Measurements from ENCODE around the gene LPCAT1.
"Not testable (repeated sequence)": the region's sequence is repeated elsewhere in the genome, so short reads cannot be mapped to it uniquely, and the experiment has no call there.

The LPCAT1 gene, protein sequence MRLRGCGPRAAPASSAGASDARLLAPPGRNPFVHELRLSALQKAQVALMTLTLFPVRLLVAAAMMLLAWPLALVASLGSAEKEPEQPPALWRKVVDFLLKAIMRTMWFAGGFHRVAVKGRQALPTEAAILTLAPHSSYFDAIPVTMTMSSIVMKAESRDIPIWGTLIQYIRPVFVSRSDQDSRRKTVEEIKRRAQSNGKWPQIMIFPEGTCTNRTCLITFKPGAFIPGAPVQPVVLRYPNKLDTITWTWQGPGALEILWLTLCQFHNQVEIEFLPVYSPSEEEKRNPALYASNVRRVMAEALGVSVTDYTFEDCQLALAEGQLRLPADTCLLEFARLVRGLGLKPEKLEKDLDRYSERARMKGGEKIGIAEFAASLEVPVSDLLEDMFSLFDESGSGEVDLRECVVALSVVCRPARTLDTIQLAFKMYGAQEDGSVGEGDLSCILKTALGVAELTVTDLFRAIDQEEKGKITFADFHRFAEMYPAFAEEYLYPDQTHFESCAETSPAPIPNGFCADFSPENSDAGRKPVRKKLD

DNA sequence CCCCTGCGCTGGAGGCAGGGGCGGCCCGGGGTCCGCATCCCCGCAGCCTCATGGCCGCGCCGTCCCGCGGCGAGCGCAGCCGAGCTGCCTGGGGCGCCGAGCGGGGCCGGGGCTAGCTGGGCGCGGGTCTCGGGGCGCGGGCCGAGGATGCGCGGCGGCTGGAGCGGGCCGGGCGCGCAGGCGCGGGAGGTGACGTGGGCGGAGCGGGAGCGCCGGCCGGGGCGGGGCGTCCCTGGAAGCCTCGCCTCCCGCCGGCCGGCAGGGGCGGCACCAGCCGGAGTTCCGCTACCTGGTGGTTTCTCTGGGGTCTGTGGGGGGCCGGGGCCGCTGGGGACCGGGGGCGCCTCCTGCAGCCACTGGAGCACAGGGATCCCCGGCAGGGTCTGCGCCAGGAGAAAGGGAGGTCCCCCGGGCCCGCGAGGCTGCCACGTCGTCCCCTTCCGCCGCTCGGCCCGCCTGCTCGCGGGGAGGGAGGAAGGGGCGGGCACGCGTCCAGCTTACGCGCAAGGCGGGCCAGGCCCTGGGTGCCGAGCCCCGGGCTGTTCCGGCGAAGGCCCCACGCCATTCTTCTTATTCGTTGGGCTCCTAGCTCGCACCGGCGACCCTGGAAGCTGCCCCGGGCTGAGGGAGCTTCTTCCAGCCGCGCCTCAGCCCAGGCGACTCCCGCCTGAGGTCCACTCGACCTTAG is at the start of gene LPCAT1:
Gene LPCAT1, minus strand, starts transcription at position 168 of the 688 bp plus-strand sequence. Its CDS starts 116 bp downstream, at position 52.
- DNase-seq: peak; percentile 86

- not testable (repeated sequence) for DNase-seq
These were observed 48.1 kb upstream of the LPCAT1 start for GRCh38 chr5:1571875-1572274.

DNA sequence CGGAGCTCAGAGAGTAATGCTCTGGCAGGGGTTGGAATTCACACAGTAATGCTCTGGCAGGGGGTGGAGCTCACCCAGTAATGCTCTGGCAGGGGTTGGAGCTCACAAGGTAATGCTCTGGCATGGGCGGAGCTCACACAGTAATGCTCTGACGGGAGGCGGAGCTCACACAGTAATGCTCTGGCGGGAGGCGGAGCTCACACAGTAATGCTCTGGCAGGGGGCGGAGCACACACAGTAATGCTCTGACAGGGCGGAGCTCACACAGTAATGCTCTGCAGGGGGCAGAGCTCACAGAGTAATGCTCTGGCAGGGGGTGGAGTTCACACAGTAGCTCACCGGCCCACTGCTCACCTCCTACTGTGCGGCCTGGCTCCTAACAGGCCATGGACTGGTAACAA is 47.2 kb upstream of the LPCAT1 start:
- DNase-seq: no peak

GRCh38 chr5:1568201-1568979 is 44.6 kb upstream of the LPCAT1 start:
- DNase-seq: no peak

- not testable (repeated sequence) for DNase-seq
These were observed 43.9 kb upstream of the LPCAT1 start for GRCh38 chr5:1567527-1568200.

- DNase-seq: no peak
These were observed 42.3 kb upstream of the LPCAT1 start for GRCh38 chr5:1565737-1566734.

GRCh38 chr5:1564824-1565736 is 41.3 kb upstream of the LPCAT1 start:
- DNase-seq: no peak

DNA sequence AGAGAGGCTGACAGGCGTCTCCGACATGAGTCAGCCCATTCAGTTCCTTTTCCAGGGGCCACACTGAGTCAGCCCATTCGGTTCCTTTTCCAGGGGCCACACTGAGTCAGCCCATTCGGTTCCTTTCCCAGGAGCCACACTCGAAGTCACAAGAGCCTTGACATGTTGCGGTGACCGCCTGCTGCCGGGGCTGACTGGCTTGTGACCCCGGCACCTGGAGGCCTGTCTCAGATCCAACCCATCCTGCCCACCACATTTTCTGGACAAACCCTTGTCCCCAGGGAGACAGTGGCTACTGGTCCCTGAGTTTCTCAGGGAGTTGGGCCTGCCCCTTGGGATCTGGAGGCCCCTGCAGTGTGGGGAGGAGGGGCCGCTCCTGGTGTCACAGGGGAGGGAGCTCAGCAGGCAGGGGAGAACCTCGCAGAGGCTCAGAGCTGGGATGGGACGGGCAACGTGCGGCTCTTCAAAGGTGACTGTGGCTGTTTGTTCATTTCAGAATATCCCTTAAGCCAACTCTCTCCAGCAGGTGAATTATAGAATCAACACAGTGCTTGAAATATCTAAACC is 40.5 kb upstream of the LPCAT1 start:
- DNase-seq: no peak

DNA sequence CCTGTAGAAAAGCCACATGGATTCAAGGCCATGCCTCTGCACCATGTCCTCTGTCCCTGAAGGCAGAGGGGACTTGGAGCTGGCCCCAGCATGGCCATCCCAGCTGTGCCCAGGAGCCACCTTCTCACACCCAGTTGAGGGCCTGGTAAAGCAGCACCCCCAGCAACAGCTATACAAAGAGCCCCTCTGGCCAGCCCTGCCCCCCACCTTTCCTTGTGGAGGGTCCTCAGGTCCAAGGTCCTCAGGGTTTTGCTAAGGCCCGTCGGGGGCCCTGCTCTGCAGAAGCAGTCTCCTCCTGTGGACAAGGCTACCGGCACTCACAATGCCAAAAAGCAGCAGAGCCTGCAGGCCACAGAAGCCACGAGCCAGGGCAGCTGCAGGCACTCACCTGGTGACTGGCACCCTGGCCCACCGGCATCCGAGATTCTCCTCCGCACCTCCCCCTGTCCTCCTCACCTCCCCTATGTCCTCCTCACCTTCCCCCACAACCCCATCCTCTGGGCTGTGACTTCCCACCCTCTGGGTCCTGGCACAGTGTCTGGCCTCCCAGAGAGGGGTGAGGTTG is 39.9 kb upstream of the LPCAT1 start:
- no peak for DNase-seq

GRCh38 chr5:1563051-1563461 is 39.3 kb upstream of the LPCAT1 start:
- no peak for DNase-seq

- DNase-seq: no peak
These were observed 38.8 kb upstream of the LPCAT1 start for GRCh38 chr5:1562599-1562998.

- no peak for DNase-seq
These were observed 37.7 kb upstream of the LPCAT1 start for GRCh38 chr5:1561402-1561929.

DNA sequence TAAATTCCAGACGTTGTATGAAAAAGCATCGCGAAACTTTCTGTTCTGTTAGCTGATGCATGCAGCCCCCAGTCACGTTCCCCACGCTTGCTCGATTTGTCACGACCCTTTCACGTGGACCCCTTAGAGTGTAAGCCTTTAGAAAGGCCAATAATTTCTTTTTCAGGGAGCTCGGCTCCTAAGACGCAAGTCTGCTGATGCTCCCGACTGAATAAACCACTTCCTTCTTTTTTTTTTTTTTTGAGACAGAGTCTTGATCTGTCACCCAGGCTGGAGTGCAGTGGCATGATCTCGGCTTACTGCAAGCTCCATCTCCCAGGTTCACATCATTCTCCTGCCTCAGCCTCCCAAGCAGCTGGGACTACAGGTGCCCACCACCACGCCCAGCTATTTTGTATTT is 36.7 kb upstream of the LPCAT1 start:
- DNase-seq: not testable (repeated sequence)

DNA sequence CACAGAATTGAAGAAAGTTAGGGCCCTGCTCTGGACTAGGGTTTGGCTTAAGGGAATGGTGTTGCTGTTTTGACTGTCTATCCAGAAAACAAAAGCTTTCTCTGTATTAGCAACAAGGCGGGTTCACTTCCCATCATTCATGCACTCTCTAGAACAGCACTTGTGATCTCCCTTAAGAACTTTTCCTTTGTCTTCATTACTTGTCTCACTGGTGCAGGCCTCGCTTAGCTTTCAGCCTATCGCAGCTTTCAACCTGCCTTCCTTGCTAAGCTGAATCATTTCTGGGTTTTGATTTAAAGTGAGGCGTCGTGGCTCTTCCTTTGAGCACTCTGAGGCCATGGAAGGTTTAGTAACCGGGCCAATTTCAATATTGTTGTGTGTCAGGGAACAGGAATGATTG is 35.2 kb upstream of the LPCAT1 start:
- DNase-seq: no peak

GRCh38 chr5:1557114-1557873 is 33.5 kb upstream of the LPCAT1 start:
- DNase-seq: no peak

DNA sequence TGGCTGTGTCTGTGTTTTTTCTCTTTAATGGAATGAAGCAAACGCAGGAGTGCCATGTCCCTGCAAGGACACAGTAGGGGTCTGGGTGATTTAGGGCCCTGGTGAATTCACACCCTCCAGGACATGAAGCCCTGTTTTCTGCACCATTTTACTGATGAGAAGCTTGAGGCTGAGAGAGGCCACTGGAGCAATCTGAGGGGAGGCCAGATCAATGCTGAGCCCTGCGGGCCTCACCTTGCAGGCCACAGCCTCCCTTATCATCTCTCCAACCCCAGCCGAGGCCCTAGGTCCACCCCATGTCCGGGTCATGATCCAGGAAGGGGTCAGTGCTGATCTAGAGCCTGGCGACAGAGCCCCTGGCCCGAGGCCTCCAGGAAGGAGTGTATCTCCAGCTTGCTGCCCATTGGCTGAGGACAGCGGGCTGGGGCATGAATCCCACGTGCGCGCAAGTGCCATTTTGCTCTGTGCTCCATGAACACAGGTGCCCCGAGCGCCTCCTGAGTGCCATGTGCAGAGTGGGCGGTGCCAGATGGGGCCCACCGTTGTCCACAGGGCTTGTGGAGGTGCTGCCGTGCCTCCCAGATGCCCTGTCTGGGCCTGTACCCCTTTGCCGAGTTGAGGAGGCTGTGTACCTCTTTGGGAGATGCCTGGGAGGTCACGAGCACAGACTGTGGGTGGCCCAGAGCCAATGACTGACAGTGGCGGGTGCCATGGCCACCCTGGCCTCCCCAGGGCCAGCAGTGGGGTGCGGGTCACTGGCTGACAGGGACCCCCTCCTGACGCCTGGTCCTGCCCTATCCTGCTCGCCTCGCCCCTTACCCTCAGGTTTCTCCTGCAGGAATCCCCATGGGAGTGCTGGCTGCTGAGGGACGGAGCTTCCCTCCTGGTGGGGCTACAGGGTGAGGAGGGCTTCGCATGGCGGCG is 32.3 kb upstream of the LPCAT1 start:
- no peak for DNase-seq
